Neural cell (in vitro differentiated cells): ENCODE measurements around the gene ATXN7L1.

ENCODE experiments used
- CTCF ChIP-seq: fragments of 450-650 bp; IDR thresholded peaks from 2 replicates; pipeline ENCODE4 v1.5.1; 2014; ENCODE audit warnings: antibody characterized with exemption, mild to moderate bottlenecking, moderate library complexity; ENCODE audit not compliant: poor library complexity, severe bottlenecking
- EP300 ChIP-seq: fragments of 450-650 bp; conservative IDR thresholded peaks from 2 replicates; pipeline ENCODE4 v1.6.1; 2014; ENCODE audit warnings: antibody characterized with exemption, mild to moderate bottlenecking, moderate library complexity; ENCODE audit not compliant: poor library complexity, severe bottlenecking
- EZH2 ChIP-seq: fragments of 200-600, 300-800 bp; shearing (Covaris generic), sonication (generic); IDR thresholded peaks from 2 replicates; pipeline ENCODE4 v1.6.1; 2014; ENCODE audit warnings: antibody characterized with exemption, low read length, borderline replicate concordance, mild to moderate bottlenecking; ENCODE audit not compliant: insufficient read depth, poor library complexity, severe bottlenecking
- MXI1 ChIP-seq: fragments of 450-650 bp; conservative IDR thresholded peaks from 2 replicates; pipeline ENCODE4 v1.6.1; 2014; ENCODE audit warnings: antibody characterized with exemption, mild to moderate bottlenecking; ENCODE audit not compliant: poor library complexity, severe bottlenecking
- POLR2AphosphoS5 ChIP-seq: IDR thresholded peaks from 2 replicates; pipeline ENCODE4 v1.6.1; 2012
- RAD21 ChIP-seq: fragments of 450-650 bp; conservative IDR thresholded peaks from 2 replicates; pipeline ENCODE4 v1.6.1; 2014; ENCODE audit warnings: antibody characterized with exemption, mild to moderate bottlenecking, moderate library complexity
- SMC3 ChIP-seq: fragments of 450-650 bp; conservative IDR thresholded peaks from 2 replicates; pipeline ENCODE4 v1.6.1; 2014; ENCODE audit warnings: antibody characterized with exemption, mild to moderate bottlenecking, moderate library complexity; ENCODE audit not compliant: poor library complexity
- TAF1 ChIP-seq: IDR thresholded peaks from 2 replicates; pipeline ENCODE4 v1.6.1; 2012; ENCODE audit warnings: low read depth

DNA sequence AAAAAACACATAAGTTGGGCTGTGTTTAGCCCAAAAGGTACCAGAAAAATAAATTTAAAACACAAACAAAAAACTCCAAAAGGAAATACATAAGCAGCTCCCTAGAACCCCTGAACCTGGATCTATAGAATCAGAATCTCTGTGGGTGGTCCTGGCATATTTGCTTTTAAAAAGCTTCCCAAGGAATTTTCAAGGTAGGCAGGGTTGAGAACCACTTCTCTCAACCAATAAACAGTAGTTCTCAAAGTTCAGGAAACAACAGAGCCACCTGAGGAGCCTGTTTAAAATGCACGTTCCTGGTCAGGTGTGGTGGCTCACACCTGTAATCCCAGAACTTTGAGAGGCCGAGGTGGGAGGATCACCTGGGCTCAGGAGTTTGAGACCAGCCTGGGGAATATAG lies 12.5 kb downstream of the ATXN7L1 start:
- TF ChIP-seq RAD21 (no peak), CTCF (no peak), MXI1 (no peak), EZH2 (no peak), EP300 (no peak), POLR2AphosphoS5 (no peak), SMC3 (no peak), TAF1 (no peak)
